HEK293 (cell line): Measurements from ENCODE around the gene TAS2R39.

Experiments used
- CTCF ChIA-PET: fragments of 350-600 bp; formaldehyde crosslinking; extraction: SDS; loops from one replicate; lab custom pipeline; 2021; ENCODE audit warnings: antibody characterized with exemption; lab: Yijun Ruan, JAX
- POLR2A ChIA-PET: fragments of 300-600 bp; formaldehyde crosslinking; extraction: SDS; loops from one replicate; lab custom pipeline; 2020; ENCODE audit warnings: antibody characterized with exemption, inconsistent platforms; lab: Yijun Ruan, JAX
- H3K27ac ChIP-seq: fragments of 200-500 bp; sonication (Bioruptor generic); 2 replicates; pipeline ENCODE4 v1.5.1; 2014; ENCODE audit warnings: low read depth, low read length, control low read depth, inconsistent platforms; ENCODE audit errors: extremely low read depth
- H3K36me3 ChIP-seq, 2 experiments: fragments of 200-500 bp in 1 of 2; sonication (Bioruptor generic) in 1 of 2; 1 replicate in 1 of 2; 2 replicates in 1 of 2; pipeline ENCODE4 v1.5.1; 2014 to 2017; ENCODE audit warnings: inconsistent platforms in 2 of 2, low read length in 2 of 2; ENCODE audit not compliant: control insufficient read depth in 2 of 2, insufficient read depth in 1 of 2
- H3K4me1 ChIP-seq: fragments of 200-500 bp; sonication (Bioruptor generic); 2 replicates; pipeline ENCODE4 v1.5.1; 2014; ENCODE audit warnings: mild to moderate bottlenecking, low read length, inconsistent platforms; ENCODE audit not compliant: control insufficient read depth, insufficient read depth
- H3K4me3 ChIP-seq: 2 replicates; pipeline ENCODE4 v1.5.1; 2011; ENCODE audit warnings: low read depth, mild to moderate bottlenecking, control low read depth, low read length, moderate library complexity
- H3K9me3 ChIP-seq: fragments of 200-500 bp; sonication (Bioruptor generic); 2 replicates; pipeline ENCODE4 v1.5.1; 2014; ENCODE audit warnings: low read depth, low read length, inconsistent platforms; ENCODE audit not compliant: control insufficient read depth, insufficient read depth
- BCL6B ChIP-seq: fragments of 450-650 bp; formaldehyde crosslinking; IDR thresholded peaks from 2 replicates; pipeline ENCODE4 v1.5.1; 2017; ENCODE audit warnings: missing biosample characterization, missing genetic modification characterization
- CTCF ChIP-seq: fragments of 450-650 bp; formaldehyde crosslinking; IDR thresholded peaks from 2 replicates; pipeline ENCODE4 v1.5.1; 2016; ENCODE audit warnings: missing biosample characterization, missing genetic modification characterization
- HOXA7 ChIP-seq: sonication (generic); formaldehyde crosslinking; IDR thresholded peaks from 2 replicates; pipeline ENCODE4 v1.8.1; 2022; ENCODE audit warnings: missing genetic modification reagents, borderline replicate concordance
- IKZF3 ChIP-seq: fragments of 450-650 bp; IDR thresholded peaks from 2 replicates; pipeline ENCODE4 v1.5.0; 2018; ENCODE audit warnings: missing biosample characterization, mild to moderate bottlenecking, missing genetic modification characterization, moderate library complexity
- KLF8 ChIP-seq: fragments of 450-650 bp; formaldehyde crosslinking; IDR thresholded peaks from 2 replicates; pipeline ENCODE4 v1.5.1; 2016; ENCODE audit warnings: missing biosample characterization, missing genetic modification characterization
- OSR2 ChIP-seq: fragments of 450-650 bp; formaldehyde crosslinking; IDR thresholded peaks from 2 replicates; pipeline ENCODE4 v1.5.1; 2016; ENCODE audit warnings: missing biosample characterization, missing genetic modification characterization
- PRDM1 ChIP-seq: fragments of 450-650 bp; formaldehyde crosslinking; IDR thresholded peaks from 2 replicates; pipeline ENCODE4; 2016; ENCODE audit warnings: missing biosample characterization, missing genetic modification characterization
- PRDM10 ChIP-seq: fragments of 450-650 bp; formaldehyde crosslinking; IDR thresholded peaks from 2 replicates; pipeline ENCODE4 v1.5.1; 2016; ENCODE audit warnings: missing biosample characterization, missing genetic modification characterization
- SCRT1 ChIP-seq: fragments of 450-650 bp; formaldehyde crosslinking; IDR thresholded peaks from 2 replicates; pipeline ENCODE4 v1.5.1; 2016; ENCODE audit warnings: missing biosample characterization, missing genetic modification characterization, borderline replicate concordance
- SP2 ChIP-seq: fragments of 450-650 bp; formaldehyde crosslinking; IDR thresholded peaks from 2 replicates; pipeline ENCODE4 v1.5.1; 2016; ENCODE audit warnings: missing biosample characterization, missing genetic modification characterization
- ZNF132 ChIP-seq: fragments of 450-650 bp; formaldehyde crosslinking; IDR thresholded peaks from 2 replicates; pipeline ENCODE4 v1.5.1; 2017; ENCODE audit warnings: missing biosample characterization, missing genetic modification characterization, borderline replicate concordance
- ZNF133 ChIP-seq: fragments of 450-650 bp; formaldehyde crosslinking; IDR thresholded peaks from 2 replicates; pipeline ENCODE4 v1.5.1; 2016; ENCODE audit warnings: missing biosample characterization, missing genetic modification characterization
- ZNF146 ChIP-seq: fragments of 450-650 bp; formaldehyde crosslinking; IDR thresholded peaks from 2 replicates; pipeline ENCODE4 v1.5.1; 2016; ENCODE audit warnings: missing biosample characterization, missing genetic modification characterization
- ZNF148 ChIP-seq: fragments of 450-650 bp; formaldehyde crosslinking; IDR thresholded peaks from 2 replicates; pipeline ENCODE4 v1.5.0; 2017; ENCODE audit warnings: missing biosample characterization, missing genetic modification characterization, borderline replicate concordance
- ZNF280D ChIP-seq: fragments of 450-650 bp; formaldehyde crosslinking; IDR thresholded peaks from 2 replicates; pipeline ENCODE4 v1.5.1; 2016; ENCODE audit warnings: missing biosample characterization, missing genetic modification characterization
- ZNF350 ChIP-seq: fragments of 450-650 bp; formaldehyde crosslinking; IDR thresholded peaks from 2 replicates; pipeline ENCODE4 v1.5.0; 2017; ENCODE audit warnings: missing biosample characterization, mild to moderate bottlenecking, missing genetic modification characterization
- ZNF394 ChIP-seq: fragments of 450-650 bp; formaldehyde crosslinking; IDR thresholded peaks from 2 replicates; pipeline ENCODE4 v1.5.1; 2016; ENCODE audit warnings: missing biosample characterization, missing genetic modification characterization, mild to moderate bottlenecking, moderate library complexity, borderline replicate concordance
- ZNF658 ChIP-seq: fragments of 450-650 bp; formaldehyde crosslinking; IDR thresholded peaks from 2 replicates; pipeline ENCODE4; 2016; ENCODE audit warnings: missing biosample characterization, missing genetic modification characterization
- ZNF791 ChIP-seq: fragments of 450-650 bp; formaldehyde crosslinking; IDR thresholded peaks from 2 replicates; pipeline ENCODE4 v1.5.1; 2016; ENCODE audit warnings: missing biosample characterization, missing genetic modification characterization
- TF ChIP-seq, protein P1 (sequence below): fragments of 450-650 bp; formaldehyde crosslinking; IDR thresholded peaks from 2 replicates; pipeline ENCODE4; 2016; ENCODE audit warnings: missing biosample characterization, missing genetic modification characterization

TAS2R39 gene

DNA sequence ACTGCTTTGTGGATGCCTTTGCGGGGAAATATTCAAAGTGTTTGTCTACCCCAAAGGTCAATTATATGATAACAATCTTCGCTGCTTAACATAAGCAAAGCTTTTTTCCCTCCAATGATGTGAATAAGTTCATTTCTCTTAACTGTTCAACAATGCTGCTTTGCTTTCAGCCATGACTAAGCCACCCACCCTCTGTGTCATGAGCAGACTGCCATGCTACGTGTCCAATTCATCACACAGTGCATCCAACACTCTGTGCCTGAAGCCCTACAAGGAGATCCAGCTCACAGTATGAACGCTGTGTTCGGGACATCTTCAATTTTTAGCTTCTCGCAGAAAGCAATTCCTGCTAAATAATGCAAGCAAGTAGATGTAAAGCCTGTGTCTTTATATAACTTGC, 32.9 kb downstream of the TAS2R39 start:
- H3K4me3 ChIP-seq, result no peak overlapping the region
- H3K4me1 ChIP-seq, result no peaks in the 10 kb centered on the region
- POLR2A ChIA-PET, result no interaction called here
- TF ChIP-seq ZNF148 (tag by site-specific recombination) (no peak), IKZF3 (no peak), ZNF146 (tag by site-specific recombination) (no peak), ZNF394 (tag by site-specific recombination) (no peak), SP2 (no peak), ZNF280D (tag by site-specific recombination) (no peak), OSR2 (tag by site-specific recombination) (no peak), CTCF (no peak), ZNF350 (tag by site-specific recombination) (no peak), HOXA7 (CRISPR knock-in tag) (no peak), ZNF791 (tag by site-specific recombination) (no peak), ZNF658 (tag by site-specific recombination) (no peak), KLF8 (no peak), ZNF133 (tag by site-specific recombination) (no peak)
- TF ChIP-seq, protein P1, sequence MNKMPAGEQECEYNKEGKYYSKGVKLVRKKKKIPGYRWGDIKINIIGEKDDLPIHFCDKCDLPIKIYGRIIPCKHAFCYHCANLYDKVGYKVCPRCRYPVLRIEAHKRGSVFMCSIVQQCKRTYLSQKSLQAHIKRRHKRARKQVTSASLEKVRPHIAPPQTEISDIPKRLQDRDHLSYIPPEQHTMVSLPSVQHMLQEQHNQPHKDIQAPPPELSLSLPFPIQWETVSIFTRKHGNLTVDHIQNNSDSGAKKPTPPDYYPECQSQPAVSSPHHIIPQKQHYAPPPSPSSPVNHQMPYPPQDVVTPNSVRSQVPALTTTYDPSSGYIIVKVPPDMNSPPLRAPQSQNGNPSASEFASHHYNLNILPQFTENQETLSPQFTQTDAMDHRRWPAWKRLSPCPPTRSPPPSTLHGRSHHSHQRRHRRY, result no peak
- no peaks in the 10 kb centered on the region for H3K9me3 ChIP-seq
- H3K36me3 ChIP-seq, result no peaks in the 10 kb centered on the region
- no peak overlapping the region for H3K27ac ChIP-seq
- CTCF ChIA-PET, result interaction anchor here (0.5 to 5.3 kb wide), 32 partner anchors 8 to 1614 kb away, joined by 3 to 148 read pairs (median 5); partner anchors contain the start of gene EPHB6

DNA sequence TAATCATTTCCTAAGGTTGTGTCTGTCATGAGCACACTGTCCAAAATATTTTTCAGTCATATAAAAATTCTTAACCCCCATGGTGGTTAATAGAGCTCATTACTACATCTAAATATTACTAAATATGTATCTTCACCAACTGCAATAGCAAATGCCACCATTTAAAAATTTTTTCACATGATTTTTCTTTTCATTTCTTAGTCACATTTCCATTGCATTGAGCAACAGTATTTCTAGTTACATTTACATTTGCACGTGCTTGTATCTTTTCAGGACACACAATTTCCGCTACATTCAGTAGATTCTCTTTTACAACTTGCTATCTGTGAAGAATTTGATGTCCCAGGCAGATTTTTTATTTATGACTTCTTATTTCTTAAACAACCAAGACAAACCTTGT, 33.5 kb downstream of the TAS2R39 start:
- no peak overlapping the region for H3K27ac ChIP-seq
- TF ChIP-seq BCL6B (tag by site-specific recombination), result no peak
- no peak for TF ChIP-seq PRDM1
- no peak for TF ChIP-seq SCRT1
- no peak for TF ChIP-seq PRDM10 (tag by site-specific recombination)
- no peak for TF ChIP-seq ZNF132
- H3K4me3 ChIP-seq, result no peak overlapping the region
- CTCF ChIA-PET, result interaction anchor here (0.6 to 5.3 kb wide), 18 partner anchors 12 to 1614 kb away, joined by 3 to 148 read pairs (median 6); no protein-coding TSS in a partner anchor
- no peaks in the 10 kb centered on the region for H3K4me1 ChIP-seq
- no peaks in the 10 kb centered on the region for H3K9me3 ChIP-seq
- POLR2A ChIA-PET, result no interaction called here
- no peaks in the 10 kb centered on the region for H3K36me3 ChIP-seq
